HEK293T (cell line): ENCODE measurements around the gene TWF2.
A peak's percentile ranks its signal among the peaks of the same experiment; 100 is the strongest.

Experiments
- CTCF ChIA-PET: fragments of 350-600 bp; formaldehyde crosslinking; extraction: SDS; loops from one replicate; lab custom pipeline; 2021; ENCODE audit warnings: antibody characterized with exemption, inconsistent platforms; lab: Yijun Ruan, JAX
- POLR2A ChIA-PET: fragments of 350-600 bp; formaldehyde crosslinking; extraction: SDS; loops from one replicate; lab custom pipeline; 2020; ENCODE audit warnings: antibody characterized with exemption, inconsistent platforms; lab: Yijun Ruan, JAX
- DNase-seq: peaks from one replicate; pipeline ENCODE4 v3.0.0; 2012; ENCODE audit warnings: mixed read lengths; ENCODE audit errors: extremely low spot score
- ARNT ChIP-seq: fragments of 450-650 bp; IDR thresholded peaks from 2 replicates; pipeline ENCODE4 v1.6.1; 2017; ENCODE audit warnings: mild to moderate bottlenecking
- BHLHE40 ChIP-seq: fragments of 450-650 bp; IDR thresholded peaks from 2 replicates; pipeline ENCODE4 v1.6.1; 2016; ENCODE audit warnings: mild to moderate bottlenecking, moderate library complexity, borderline replicate concordance
- CTBP1 ChIP-seq: fragments of 450-650 bp; IDR thresholded peaks from 2 replicates; pipeline ENCODE4 v1.6.1; 2016; ENCODE audit warnings: borderline replicate concordance
- ELF4 ChIP-seq: fragments of 450-650 bp; IDR thresholded peaks from 2 replicates; pipeline ENCODE4 v1.6.1; 2017; ENCODE audit warnings: antibody characterized with exemption
- FOXA1 ChIP-seq: fragments of 450-650 bp; IDR thresholded peaks from 2 replicates; pipeline ENCODE4 v1.6.1; 2016; ENCODE audit warnings: mild to moderate bottlenecking
- FOXK2 ChIP-seq: fragments of 450-650 bp; IDR thresholded peaks from 2 replicates; pipeline ENCODE4 v1.6.1; 2016; ENCODE audit warnings: mild to moderate bottlenecking
- FOXM1 ChIP-seq: fragments of 450-650 bp; IDR thresholded peaks from 2 replicates; pipeline ENCODE4 v1.6.1; 2017; ENCODE audit warnings: mild to moderate bottlenecking, borderline replicate concordance
- HDGF ChIP-seq: fragments of 450-650 bp; IDR thresholded peaks from 2 replicates; pipeline ENCODE4 v1.6.1; 2017; ENCODE audit warnings: antibody characterized with exemption, borderline replicate concordance
- L3MBTL2 ChIP-seq: fragments of 450-650 bp; conservative IDR thresholded peaks from 2 replicates; pipeline ENCODE4 v1.6.1; 2016; ENCODE audit warnings: mild to moderate bottlenecking
- LEF1 ChIP-seq: fragments of 450-650 bp; IDR thresholded peaks from 2 replicates; pipeline ENCODE4 v1.6.1; 2017; ENCODE audit warnings: mild to moderate bottlenecking, borderline replicate concordance
- NFRKB ChIP-seq: fragments of 450-650 bp; IDR thresholded peaks from 2 replicates; pipeline ENCODE4 v1.6.1; 2016; ENCODE audit warnings: mild to moderate bottlenecking, moderate library complexity
- SP1 ChIP-seq: fragments of 450-650 bp; IDR thresholded peaks from 2 replicates; pipeline ENCODE4 v1.6.1; 2017
- SUZ12 ChIP-seq: fragments of 450-650 bp; IDR thresholded peaks from 2 replicates; pipeline ENCODE4 v1.6.1; 2016; ENCODE audit warnings: mild to moderate bottlenecking
- TARDBP ChIP-seq: fragments of 450-650 bp; IDR thresholded peaks from 2 replicates; pipeline ENCODE4 v1.6.1; 2016
- ZNF384 ChIP-seq: fragments of 450-650 bp; IDR thresholded peaks from 2 replicates; pipeline ENCODE4 v1.6.1; 2016
- TF ChIP-seq, protein P1 (sequence below): fragments of 450-650 bp; IDR thresholded peaks from 2 replicates; pipeline ENCODE4 v1.6.1; 2016

The TWF2 gene

DNA sequence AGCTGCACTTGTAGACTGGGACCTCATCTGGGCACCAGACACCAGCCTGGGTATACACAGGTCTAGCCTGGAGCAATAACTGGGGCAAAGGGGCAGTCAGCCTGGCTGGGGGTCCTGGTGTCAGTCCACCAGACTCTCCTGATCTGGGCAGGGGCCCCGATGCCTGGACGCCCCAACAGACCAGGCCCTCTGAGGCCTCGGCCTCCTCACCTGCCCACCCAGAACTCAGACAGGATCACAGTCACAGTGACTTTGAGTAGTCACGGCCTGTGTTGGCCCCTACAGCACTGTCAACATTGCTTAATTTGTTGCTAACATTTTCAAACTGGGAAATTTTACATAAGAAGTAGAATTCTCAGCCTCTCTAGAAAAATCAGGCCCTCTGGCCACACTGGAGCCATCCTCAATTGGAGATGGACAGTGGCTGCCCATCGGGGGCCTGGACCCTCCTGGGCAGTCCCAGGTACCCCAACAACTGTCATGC is 5.8 kb downstream of the TWF2 start:
- ChIA-PET CTCF (interaction anchor here (0.7 to 2.2 kb wide), 5 partner anchors 10 to 203 kb away, joined by 3 to 12 read pairs (median 6); partner anchors contain the start of gene WDR82), POLR2A (interaction anchor here (0.6 to 1.2 kb wide), 2 partner anchors 54 to 106 kb away, joined by 3 read pairs; partner anchors contain the start of gene GLYCTK)
- no peak for TF ChIP-seq FOXA1
- no peak for TF ChIP-seq BHLHE40
- no peak for TF ChIP-seq NFRKB
- TF ChIP-seq LEF1, result no peak
- no peak for TF ChIP-seq ZNF384
- no peak for TF ChIP-seq FOXM1
- DNase-seq, result no peak

DNA sequence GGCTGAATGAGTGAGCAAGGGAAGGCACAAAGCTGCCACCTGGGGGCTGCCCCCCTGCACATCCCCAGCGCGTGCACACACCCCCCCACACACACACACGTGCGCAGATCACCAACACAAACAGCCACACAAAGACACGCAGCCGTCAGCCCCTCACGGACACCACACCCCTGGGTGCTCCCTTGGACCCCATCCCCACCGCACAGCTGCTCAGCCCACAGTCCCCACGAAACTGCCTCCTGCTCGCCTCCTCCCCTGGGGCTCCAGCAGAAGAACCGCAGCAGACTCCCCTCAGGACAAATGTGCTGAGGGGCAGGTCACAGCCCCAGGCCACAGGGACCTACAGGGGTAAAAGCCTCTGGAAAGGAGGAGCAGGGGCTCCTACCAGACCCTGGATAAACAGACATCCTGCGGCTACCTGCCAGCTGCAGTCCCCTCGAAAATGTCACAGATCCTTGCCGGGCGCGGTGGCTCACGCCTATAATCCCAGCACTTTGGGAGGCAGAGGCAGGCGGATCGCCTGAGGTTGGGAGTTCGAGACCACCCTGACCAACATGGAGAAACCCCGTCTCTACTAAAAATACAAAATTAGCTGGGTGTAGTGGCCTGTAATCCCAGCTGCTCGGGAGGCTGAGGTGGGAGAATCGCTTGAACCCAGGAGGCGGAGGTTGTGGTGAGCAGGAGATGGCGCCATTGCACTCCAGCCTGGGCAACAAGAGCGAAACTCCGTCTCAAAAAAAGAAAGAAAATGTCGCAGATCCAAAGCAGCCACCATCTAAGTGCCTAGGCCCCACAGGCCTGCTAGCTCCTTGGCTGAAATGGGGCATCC is 6.5 kb downstream of the TWF2 start:
- ChIA-PET POLR2A (interaction anchor here (0.6 to 1.2 kb wide), 3 partner anchors 8 to 107 kb away, joined by 3 to 4 read pairs (median 3); partner anchors contain the start of gene GLYCTK), CTCF (interaction anchor here (0.5 to 2.2 kb wide), 13 partner anchors 10 to 214 kb away, joined by 3 to 12 read pairs (median 5); partner anchors contain the start of gene WDR82)
- TF ChIP-seq L3MBTL2 (no peak), ELF4 (no peak), HDGF (no peak), FOXA1 (no peak), BHLHE40 (no peak), FOXK2 (no peak), NFRKB (no peak), SUZ12 (no peak), TARDBP (no peak), SP1 (no peak), LEF1 (no peak), ZNF384 (no peak), FOXM1 (no peak), ARNT (no peak), CTBP1 (no peak)
- TF ChIP-seq, protein P1, sequence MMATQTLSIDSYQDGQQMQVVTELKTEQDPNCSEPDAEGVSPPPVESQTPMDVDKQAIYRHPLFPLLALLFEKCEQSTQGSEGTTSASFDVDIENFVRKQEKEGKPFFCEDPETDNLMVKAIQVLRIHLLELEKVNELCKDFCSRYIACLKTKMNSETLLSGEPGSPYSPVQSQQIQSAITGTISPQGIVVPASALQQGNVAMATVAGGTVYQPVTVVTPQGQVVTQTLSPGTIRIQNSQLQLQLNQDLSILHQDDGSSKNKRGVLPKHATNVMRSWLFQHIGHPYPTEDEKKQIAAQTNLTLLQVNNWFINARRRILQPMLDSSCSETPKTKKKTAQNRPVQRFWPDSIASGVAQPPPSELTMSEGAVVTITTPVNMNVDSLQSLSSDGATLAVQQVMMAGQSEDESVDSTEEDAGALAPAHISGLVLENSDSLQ, result no peak
- DNase-seq, result no peak

DNA sequence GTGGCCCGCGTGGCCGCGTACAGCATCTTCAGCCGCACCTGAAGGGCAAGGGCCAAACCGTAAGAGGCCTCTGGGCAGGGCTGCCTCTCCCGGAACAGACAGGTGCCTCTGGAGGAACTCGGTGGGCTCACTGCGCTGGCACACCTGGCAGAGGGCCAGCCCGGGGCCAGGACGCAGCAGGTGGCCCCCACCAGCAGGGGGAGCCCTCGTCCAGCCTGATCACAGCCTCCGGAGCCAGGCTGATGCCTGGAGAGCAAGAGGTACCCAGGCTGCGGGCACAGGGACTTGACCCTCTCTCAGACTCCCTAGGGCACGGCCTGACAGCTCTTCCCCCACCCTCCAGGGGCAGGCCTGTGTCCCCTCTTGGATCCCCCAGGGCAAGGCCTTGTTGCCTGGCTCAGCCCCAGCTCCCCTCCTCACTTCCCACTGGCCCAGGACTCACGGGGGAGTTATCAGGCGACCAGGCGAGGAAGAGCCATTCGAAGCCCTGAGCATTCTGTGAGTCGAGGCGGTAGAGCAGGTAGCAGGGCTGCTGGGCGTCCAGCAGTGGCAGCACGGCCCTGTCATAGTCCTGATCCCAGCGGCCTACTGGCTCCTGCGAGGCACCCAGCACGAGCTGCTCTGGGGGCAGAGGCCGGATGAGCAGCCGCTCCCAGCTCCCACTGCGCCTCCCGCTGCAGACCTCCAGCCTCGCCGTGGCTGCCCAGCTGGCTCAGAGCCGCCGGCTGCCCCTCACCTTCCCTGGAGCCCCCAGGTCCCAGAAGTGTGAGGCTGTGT is 7.3 kb downstream of the TWF2 start:
- no peak for TF ChIP-seq SUZ12
- peak; percentile 81 for DNase-seq
- CTCF ChIA-PET, result interaction anchor here (0.5 to 2.2 kb wide), 21 partner anchors 9 to 1759 kb away, joined by 3 to 16 read pairs (median 4); partner anchors contain the start of genes GLYCTK and WDR82
- POLR2A ChIA-PET, result interaction anchor here (0.7 to 1.2 kb wide), 3 partner anchors 9 to 108 kb away, joined by 3 to 4 read pairs (median 3); partner anchors contain the start of gene GLYCTK

DNA sequence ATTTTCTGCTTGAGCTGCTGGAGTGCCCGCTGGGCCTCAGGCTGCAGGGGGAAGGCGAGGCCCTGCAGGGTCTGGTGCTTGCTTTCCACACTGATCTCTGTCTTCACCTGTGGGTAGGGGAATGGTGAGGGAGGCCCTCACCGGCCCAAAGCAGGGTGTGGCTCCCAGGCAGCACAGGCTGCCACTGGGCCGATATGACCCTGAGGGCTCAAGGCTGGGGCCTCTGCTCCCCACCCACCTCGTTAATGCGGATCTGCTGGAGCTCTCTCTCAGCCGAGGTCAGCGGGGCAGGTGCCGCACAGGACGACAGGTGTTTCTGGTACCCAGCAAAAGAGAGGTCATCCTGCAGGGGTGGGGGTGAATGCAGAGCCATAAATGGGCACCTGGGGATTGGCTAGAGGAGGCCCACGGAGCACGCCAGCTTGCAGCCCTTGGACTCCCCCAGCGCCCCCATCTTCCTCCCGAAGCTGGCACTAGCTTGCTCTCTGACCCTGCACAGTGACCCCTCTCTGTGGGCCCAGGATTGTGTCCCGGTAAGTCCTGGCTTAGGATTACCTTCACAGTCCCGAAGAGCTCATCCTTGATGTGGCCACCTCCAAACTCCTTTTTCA is 8.0 kb downstream of the TWF2 start:
- no peak for TF ChIP-seq FOXK2
- TF ChIP-seq ZNF384, result no peak
- no peak for TF ChIP-seq HDGF
- no peak for TF ChIP-seq LEF1
- TF ChIP-seq L3MBTL2, result no peak
- TF ChIP-seq FOXA1, result no peak
- TF ChIP-seq FOXM1, result no peak
- TF ChIP-seq ELF4, result no peak
- TF ChIP-seq, protein P1, result no peak
- no peak for TF ChIP-seq NFRKB
- TF ChIP-seq TARDBP, result no peak
- ChIA-PET POLR2A (interaction anchor here (1.0 kb wide), 1 partner anchor 57 kb away, joined by 3 read pairs; the partner anchor contains the start of gene GLYCTK), CTCF (interaction anchor here (0.6 to 2.2 kb wide), 19 partner anchors 8 to 1759 kb away, joined by 3 to 16 read pairs (median 4); partner anchors contain the start of genes GLYCTK and WDR82)
- no peak for DNase-seq

DNA sequence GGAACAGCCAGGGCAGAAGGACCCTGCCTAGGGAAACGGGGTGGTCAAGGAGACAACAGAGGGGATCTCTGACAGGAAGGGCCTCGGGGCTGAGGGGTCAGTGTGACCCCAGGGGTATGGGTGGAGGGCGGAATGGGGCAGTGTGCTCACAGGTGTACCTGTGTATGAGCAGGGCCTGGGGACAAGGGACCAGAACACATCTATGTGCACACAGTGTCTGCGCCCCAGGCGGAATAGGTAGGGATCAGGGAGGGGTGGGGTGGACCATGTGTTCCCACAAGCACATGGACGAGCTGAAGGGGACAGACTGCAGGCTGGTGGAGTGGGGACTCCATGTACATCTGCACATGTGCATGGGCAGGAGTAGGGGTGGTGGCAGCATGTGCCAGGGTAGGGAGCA is 8.5 kb downstream of the TWF2 start:
- POLR2A ChIA-PET, result no interaction called here
- no peak for DNase-seq
- CTCF ChIA-PET, result interaction anchor here (0.6 to 2.0 kb wide), 9 partner anchors 10 to 216 kb away, joined by 3 to 16 read pairs (median 4); no protein-coding TSS in a partner anchor
- TF ChIP-seq FOXA1, result no peak
- TF ChIP-seq HDGF, result no peak
- TF ChIP-seq SP1, result no peak
- no peak for TF ChIP-seq NFRKB
- no peak for TF ChIP-seq ELF4
- no peak for TF ChIP-seq FOXM1
- TF ChIP-seq LEF1, result no peak
- no peak for TF ChIP-seq CTBP1
- no peak for TF ChIP-seq ZNF384
- no peak for TF ChIP-seq TARDBP
- no peak for TF ChIP-seq L3MBTL2
- no peak for TF ChIP-seq FOXK2
- TF ChIP-seq, protein P1, result no peak
- TF ChIP-seq ARNT, result no peak
- no peak for TF ChIP-seq BHLHE40
- no peak for TF ChIP-seq SUZ12
